Globus pallidus (tissue), 1 donor: Measurements from ENCODE around the gene CHI3L1.

Source experiments
- DNase-seq: peaks from one replicate; pipeline ENCODE4 v3.0.0-alpha.2; 2015; ENCODE audit warnings: low spot score

The CHI3L1 gene

DNA sequence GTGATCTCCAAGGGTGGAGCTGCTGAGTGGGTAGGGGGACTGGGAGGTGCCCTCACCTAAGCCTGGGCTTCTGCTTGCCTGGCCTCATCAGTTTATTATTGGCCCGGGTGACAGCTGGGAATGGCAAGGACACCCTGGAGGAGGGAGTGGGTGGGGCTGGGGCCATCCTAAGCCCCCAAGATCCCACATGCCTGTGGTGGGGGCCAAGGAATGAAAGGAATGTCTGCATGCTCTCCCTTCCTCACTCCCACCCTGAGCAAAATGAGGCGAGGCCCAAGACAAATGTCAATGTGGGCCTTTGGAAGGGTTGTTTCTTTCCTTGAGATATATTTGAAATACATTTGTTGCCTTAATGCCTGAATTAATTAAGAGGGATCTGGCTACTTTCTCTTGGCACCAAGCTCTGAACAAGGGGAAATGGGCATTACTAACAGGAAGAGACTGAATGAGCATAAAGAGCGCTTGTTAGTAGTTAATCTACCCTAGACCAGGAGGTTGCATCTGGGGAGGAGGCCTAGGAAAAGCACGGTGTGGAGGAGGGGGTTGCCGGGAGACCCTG is 19.7 kb upstream of the CHI3L1 start:
- no peak for DNase-seq

DNA sequence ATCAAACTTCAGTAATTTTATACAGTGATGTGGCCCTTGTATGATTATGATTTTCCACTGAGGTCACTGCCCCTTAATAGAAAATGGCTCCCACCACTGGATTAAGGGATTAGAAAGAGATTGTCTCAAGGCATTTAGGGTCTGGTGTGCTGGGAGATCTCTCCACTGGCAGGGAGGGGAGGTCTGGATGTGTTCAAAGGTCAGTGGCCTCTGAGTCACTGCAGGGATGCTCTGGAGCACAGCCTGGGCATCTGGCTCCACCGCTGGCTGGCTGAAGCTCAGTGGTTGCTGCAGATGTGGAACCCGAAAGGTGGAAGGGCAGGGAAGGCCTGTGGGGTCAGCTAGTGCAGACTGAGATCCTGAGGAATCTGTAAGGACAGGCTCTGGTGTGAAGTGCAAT is 18.3 kb upstream of the CHI3L1 start:
- DNase-seq = no peak

DNA sequence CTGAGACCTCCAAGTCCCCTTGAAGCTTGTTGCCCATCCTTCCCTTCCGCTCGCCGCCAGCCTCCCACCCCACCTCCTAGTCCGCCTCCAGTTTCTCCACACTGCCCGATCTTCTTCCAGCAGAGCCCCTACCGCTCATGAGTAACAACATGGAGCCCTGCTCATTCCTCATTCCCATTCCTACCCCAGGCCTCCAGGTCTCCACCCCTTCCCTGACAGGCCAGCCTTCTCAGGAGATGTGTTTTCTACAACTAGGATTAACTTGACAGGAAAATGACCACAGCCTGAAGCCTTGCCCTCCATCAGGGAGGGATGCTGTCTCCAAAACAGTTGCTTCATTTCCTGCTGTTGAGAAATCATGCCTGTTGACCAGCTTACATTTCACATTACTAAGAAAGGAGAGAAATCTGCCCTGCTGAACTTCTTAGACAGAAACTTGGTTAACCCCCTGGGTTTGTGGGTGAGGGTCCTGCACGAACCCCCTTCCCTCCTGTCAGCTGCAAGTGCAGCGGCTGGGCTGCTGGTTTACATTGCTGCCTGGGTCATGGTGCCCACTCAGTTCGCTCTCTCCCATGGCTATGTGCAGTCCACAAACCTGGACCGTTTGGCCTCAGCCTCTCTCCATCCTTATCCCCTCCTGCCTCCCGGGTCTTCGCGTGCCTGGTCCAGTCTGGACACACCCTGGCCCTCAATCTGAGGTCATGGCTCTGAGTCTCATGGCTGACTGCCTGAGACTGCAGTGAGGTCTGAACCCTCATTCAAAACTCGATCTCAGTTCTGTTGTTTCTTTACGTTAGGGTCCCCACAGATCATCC is 16.1 kb upstream of the CHI3L1 start:
- DNase-seq = no peak

DNA sequence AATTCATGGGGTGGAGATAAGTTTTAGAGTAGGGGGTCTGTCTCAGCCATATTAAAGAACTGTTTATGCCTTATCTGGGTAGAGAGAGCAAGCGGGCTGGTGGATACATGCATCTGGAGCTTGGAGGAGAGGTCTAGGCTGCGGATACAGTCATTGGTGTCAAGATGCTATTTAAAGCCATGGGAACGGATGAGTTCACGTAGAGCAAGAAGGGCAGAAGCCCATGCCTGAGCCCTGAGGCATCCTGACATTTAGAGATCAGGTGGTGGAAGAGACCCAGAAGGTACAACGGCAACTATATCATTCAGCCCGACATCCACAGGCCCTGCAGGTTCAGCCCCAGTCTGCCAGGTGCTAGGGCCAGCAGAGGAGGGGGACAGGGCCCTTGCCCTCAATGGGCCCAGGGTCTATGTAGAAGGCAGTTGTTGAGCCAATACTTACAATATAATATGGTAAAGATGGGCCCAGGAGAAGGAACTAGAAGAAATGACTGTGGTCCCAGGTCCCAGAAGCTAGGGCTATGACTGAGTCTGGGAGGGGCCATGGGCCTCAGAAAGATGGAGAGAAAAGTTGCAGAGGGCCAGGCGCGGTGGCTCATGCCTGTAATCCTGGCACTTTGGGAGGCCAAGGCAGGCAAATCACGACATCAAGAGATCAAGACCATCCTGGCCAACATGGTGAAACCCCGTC is 15.2 kb upstream of the CHI3L1 start:
- DNase-seq = no peak

DNA sequence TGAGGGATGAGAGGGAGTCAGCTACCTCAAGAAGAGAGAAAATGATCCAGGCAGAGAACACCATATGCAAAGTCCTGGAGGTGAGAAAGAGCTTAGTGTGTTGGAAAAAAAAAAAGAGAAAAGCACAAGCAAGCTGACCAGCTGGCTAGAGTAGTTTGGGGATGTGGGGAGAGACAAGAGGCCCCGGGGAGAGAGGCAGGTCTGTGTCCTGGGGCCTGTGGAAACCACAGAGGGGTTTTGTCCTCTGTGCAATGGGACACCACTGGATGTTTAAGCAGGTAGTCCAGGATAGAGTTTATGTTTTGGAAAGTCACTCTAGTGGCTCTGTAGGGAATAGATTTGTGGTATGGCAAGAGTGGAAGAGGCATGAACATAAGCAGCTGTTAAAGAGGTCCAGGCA is 14.4 kb upstream of the CHI3L1 start:
- no peak for DNase-seq

DNA sequence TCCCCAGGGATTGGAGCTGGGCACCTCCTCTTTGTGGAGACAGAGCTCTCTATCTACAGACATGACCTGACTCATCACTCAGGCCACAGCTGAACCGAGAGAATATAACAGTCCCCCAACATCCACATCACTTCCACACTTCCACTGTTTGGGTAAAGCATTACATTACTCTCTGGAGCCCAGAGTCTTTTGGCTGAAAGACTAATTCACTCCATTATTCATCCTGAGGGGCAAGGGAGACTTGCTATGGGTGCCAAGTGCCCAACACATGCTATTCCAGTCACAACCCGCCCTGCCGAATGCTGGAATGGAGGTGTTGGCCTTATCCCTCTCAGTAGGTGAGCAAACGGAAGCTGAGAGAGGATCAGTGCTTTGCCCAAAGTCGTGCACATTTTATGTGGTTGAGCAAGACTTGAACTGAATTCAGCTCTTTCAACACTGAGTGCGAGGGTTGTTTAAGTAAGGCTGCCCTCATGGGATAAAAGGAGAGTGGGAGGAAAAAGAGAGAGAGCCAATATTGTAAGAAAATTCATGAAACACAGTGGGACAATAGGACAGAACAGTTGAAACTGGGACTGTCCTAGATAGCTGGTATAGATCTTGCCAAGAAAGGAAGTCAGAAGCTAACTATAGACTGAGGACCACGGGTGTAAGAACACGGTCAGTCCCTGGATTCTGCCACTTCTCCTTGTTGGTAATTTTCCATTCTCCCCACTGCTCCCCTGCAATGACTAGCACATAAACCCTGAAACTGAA is 13.5 kb upstream of the CHI3L1 start:
- peak; percentile 35 for DNase-seq

DNA sequence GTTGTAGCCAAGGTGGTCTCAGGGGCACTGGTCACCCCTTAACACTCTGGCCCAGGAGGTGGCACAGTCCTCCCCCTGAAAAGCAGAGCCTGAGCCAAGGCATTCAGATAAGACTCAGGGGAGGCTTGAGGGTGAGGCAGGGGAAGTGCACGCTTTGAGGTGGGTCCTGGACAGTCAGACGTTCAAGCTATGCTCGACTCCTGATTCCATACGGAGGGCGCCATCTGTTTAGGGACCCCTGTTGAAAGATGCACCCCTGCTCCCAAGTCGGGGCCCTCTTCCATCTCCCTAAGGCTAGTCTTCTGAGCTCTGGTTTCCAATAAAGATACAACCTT is 12.9 kb upstream of the CHI3L1 start:
- no peak for DNase-seq

DNA sequence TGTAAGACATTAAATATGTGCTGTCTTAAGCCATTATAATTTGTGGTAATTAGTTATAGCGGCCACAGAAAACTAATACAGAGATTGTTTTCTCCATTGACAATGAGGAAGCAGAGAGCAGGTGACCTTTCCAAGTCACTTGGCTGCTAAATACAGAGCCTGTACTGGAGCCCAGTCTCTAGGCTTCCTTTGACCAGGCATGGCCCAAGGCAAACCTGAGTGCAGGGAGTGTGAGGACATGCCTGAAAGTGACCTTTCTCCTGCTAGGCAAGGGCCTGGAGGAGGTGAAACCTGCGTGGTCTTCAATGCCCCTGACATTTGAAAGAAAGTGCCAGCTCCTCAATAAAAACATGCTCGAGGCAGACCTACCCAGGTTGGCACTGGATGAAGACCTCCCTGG is 12.5 kb upstream of the CHI3L1 start:
- DNase-seq = no peak

DNA sequence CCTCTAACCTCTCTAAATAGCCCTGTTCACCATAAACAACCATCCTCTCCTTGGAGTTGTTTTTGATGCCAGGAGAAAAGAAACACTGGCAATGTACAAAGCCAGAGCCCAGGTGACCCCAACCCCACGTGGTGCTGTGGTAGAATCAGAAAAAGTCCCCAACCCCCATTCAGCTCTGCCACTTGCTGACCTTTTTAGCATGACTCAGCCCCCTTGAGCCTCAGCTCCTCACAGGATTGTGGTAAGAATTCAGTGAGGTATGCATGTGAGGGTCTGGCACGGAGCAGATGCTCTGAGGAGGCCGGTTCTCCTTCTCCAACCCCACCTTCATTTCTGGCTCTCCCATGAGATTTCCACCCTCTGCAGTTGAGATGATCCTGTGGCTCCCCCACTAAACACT is 11.1 kb upstream of the CHI3L1 start:
- no peak for DNase-seq

DNA sequence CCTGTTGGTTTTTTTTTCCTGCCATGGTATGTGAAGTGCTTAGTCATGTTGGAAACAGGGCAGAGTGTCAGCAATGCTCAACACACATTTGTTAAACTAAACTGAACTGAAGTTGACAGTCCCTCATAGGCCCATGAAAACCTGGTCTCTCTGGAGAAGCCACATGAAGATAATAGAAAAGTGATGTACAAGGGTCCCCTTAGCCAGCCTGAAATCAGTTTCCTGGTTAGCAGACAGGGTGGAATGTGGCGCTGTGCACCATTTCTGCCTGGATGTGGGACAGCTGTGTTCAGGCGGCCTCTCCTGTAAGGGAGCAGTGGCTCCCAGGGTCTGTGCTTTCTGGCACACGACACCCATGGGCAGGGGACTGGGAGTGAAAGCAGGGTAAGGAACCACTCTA is 9.9 kb upstream of the CHI3L1 start:
- DNase-seq = no peak

DNA sequence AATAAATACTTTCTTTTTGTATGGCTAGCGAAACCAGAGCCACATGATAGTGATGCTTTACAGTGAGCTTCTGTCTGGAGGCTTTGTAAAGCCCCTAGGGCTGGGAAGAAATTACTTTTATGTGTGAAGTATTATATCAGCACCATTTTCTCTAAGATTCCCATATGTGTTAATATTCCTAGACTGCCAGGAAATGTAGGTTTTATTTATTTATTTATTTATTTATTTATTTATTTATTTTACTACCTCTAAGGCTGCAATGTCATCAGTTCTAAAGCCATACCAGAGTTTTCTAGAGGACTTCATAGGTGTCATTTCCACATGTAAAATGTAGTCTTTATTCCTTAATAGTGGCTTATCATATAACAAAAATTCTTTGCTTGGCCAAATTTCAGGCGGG is 4.4 kb upstream of the CHI3L1 start:
- no peak for DNase-seq

DNA sequence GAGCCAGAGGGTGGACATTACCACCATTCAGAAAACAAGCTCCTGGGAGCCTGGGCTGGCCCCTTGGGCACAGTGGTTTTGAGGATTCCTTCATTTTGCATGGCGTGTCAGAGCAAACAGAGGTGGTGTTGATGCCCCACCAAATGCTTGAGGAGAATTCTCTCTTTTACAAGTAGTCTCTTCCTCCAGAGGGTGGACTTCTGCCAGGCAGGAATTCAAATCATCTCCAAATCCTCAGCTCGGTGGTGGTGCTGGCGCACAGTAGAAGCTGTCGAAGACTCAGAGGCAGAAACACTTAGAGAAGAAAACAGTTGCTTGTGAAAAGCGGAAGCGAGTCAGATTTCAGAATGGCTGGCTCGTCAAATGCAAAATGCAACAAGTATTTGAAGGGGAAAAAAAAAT is 3.4 kb upstream of the CHI3L1 start:
- DNase-seq = no peak

DNA sequence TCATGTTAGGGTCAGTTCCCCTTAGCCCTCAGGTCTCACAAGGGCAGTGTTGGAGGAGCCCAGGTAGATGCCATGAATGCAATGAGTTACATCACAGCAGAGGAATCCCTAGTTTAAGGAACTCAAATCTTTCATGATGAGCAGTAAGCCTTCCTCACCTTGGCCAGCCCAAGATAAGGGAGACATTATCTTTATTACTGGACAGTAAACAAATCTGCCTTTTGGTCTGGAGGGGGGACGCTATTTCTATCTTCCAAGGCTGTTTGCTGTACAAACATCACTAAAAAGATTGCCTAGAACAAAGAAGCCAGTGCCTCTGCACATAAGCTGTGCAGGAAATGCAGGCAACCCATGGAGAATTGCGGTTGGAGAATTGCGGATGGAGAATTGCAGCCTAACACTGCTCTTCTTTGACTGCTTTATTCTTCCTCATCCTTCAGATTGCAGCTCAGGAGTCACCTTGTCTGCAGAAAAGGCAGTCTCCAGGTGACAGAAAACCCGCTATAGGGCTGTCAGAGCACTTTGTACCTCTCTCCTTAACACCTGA is 2.3 kb upstream of the CHI3L1 start:
- DNase-seq = no peak

DNA sequence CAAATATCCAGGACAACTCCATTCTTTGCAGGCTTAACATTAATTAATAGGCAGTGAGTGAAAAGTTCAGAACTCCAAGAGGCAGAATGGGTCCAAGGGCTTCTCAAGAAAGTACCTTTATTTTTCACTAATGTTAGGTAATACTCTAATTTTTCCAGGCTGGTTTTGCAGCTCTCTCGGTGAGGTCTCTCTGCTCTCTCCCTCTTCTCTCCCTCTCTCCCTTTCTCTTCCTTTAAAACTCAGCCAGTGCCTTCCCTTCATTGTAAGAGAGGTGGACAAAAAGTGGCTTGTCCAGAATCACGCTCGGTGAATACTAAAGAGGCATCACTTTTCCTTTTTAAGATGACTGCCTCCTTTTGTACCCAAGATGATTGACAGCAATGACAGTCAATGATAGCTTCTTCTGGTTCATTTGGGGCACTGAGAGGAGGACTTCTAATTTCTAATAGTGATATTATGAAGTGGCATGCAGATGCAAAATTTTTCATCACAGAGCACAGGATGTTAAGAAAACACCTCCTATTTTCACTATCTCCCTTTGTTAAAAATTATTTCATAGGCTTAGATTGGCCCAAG is 1.3 kb upstream of the CHI3L1 start:
- DNase-seq = peak; percentile 49

DNA sequence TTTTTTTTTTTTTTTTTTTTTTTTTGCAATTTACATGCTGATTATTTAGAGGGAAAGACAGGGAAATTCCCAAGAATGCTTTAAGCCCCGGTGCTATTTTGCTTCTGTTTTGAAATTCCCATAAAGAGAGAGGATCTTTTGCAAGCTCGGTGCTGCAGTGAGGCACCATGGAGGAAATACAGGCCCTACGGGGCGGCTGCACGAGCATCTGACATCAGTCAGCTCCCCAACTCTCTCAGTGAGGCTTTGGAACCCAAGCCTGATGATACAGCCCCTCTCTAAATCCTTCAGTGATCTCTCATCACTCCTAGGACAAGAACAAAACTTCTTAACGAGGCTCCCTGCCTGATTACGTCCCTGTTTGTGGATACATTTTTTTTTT is 791 bp upstream of the CHI3L1 start:
- DNase-seq = peak; percentile 52

DNA sequence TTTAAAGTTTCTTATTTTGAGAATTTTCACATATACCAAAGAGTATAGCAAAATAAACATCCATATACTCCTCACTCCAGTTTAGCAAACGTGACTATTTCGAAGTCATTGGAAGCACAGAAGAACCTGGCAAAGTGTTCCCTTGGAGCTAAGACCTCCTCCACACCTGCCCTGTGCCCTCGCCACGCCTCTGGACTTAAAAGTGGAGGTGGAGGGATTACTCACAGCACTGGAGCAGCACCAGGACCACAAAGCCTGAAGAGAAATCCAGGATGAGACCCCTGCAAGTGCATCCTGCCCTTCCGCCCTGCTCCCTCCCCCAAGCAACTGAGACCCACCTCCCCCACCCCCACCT is 436 bp downstream of the CHI3L1 start:
- DNase-seq = no peak

DNA sequence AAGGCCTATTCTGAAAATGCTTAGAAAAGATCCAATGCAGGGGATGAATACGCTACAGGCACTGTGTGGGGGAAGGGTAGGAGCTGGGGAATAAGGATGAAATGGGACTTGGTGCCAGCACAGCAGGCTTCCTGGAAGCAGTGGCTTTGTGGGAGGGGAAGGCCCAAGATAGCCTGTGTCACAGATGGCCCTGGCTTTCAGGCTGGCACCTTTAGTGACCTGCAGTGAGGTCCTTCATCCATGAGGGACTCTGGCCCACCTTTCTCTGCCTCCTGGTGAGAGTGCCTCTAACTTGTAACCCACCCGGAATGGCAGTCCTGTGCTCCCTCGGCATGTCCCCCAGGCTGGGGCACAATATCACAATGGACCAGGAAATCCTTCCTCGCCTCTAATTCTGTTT is 919 bp downstream of the CHI3L1 start:
- DNase-seq = no peak

DNA sequence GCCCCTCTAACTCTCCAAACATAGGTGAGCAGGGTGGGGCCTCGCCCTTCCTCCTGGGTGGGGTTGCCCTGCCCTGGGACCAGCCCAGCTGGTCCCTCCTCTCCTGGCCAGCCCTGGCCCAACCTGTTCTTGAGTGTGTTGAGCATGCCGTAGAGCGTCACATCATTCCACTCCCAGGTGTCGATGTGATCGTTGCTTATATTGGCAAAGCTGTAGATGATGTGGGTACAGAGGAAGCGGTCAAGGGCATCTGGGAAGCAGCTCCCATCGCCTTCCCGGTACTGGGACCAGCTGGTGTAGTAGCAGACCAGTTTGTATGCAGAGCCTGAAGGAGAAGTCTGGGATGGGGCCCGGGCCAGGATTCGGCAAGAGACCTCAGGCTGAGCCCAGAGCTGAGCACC is 1.4 kb downstream of the CHI3L1 start:
- DNase-seq = no peak

DNA sequence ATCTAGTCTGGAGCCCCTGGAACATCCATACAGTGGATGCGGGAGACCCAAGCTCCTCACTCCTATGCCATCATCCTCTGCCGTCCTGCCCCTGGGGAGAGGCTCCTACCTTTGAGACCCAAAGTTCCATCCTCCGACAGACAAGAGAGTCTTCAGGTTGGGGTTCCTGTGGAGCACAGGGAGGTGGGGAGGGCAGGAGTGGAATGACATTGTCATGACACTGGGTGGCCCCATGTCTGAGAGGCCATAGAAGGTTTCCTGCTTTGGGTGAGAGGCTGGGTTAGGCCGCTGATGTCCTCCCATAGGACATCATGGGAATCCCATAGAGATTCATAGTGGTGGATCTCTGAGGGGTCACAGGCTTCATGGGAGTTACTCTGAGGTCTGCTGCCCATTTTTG is 2.0 kb downstream of the CHI3L1 start:
- no peak for DNase-seq

DNA sequence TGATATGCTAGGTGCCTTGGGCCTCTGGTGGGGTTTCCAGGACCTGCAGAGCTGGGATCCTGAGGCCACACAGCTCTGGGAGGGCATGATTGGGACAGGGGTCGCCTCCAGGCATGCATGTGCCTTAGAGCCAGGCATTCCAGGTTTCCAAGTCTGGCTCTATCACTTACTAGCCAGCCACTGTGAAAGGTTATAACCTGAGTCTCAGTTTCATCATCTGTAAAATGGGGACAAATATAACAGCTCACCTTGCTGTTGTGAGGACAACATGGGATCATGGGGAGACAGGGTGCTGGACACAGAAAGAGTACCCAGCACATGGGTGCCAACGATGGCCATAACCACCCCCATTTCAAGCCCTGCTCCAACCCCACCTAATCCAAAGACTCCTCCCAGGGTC is 2.7 kb downstream of the CHI3L1 start:
- no peak for DNase-seq

DNA sequence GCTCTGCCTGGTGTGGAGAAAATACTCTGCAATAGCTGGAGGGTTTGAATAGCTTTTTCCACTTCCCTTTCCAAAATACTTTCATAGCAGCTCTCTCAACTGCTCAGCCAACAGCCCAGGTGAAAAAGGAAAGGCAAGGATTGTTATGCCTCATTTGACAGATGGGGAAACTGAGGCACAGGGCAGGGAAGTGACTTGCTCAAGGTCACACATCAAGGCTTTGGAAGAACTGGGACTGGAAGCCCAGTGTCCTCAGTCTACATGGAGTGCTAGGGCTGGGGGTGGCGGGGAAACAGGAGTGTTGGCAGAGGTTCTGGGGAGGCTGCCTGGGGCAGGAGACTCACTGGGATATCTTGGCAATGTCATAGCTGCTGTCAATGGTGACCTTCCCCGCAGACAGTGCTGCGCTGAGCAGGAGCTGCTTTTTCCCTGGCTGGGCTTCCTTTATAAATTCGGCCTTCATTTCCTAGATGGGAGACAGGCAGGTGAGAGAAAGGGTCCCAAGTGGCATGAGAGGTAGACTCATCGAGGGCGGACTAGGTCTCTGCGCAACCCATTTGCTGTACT is 4.0 kb downstream of the CHI3L1 start:
- DNase-seq = no peak
